ENCODE data around the gene NRCAM. TPM values are rescaled to one million over a fixed set of nuclear protein-coding genes. Genes with fewer than 3 reads are reported as not detected.
A peak's percentile ranks its signal among the peaks of the same experiment; 100 is the strongest.

Gene NRCAM
- total RNA-seq, 2 donors from 2014 or later, result 0.92 to 1.1 TPM

GRCh38 chr7:108326938-108327337, 129.3 kb downstream of the NRCAM start:
- DNase-seq (no peak), ATAC-seq (no peak)
- intact Hi-C loops (cut with DNase I, micrococcal nuclease), result no loop called here

GRCh38 chr7:108324053-108325038, 131.9 kb downstream of the NRCAM start:
- intact Hi-C loops (cut with DNase I, micrococcal nuclease), result no loop called here
- ATAC-seq, result no peak

GRCh38 chr7:108322925-108323832, 133.1 kb downstream of the NRCAM start:
- intact Hi-C loops (cut with DNase I, micrococcal nuclease), result no loop called here
- no peak for ATAC-seq
- no peak for DNase-seq

More at GRCh38 chr7:108324053-108325038, 131.9 kb downstream of the NRCAM start:
- DNase-seq, result no peak

GRCh38 chr7:108322046-108322445, 134.2 kb downstream of the NRCAM start:
- DNase-seq (no peak), ATAC-seq (no peak)
- intact Hi-C loops (cut with DNase I, micrococcal nuclease), result no loop called here

GRCh38 chr7:108321359-108321758, 134.9 kb downstream of the NRCAM start:
- intact Hi-C loops (cut with DNase I, micrococcal nuclease), result no loop called here
- no peak for DNase-seq
- ATAC-seq, result no peak

- intact Hi-C loops (cut with DNase I, micrococcal nuclease), result no loop called here
- no peak for DNase-seq
- ATAC-seq, result no peak
Observed at GRCh38 chr7:108316708-108317107, 139.5 kb downstream of the NRCAM start.

- intact Hi-C loops (cut with DNase I, micrococcal nuclease), result no loop called here
- ATAC-seq (no peak), DNase-seq (no peak)
Observed at GRCh38 chr7:108314551-108314950, 141.7 kb downstream of the NRCAM start.

- DNase-seq (no peak), ATAC-seq (no peak)
- intact Hi-C loops (cut with DNase I, micrococcal nuclease), result no loop called here
Observed at GRCh38 chr7:108314049-108314448, 142.2 kb downstream of the NRCAM start.

GRCh38 chr7:108313086-108313485, 143.2 kb downstream of the NRCAM start:
- DNase-seq (no peak), ATAC-seq (no peak)
- intact Hi-C loops (cut with DNase I, micrococcal nuclease), result no loop called here

GRCh38 chr7:108311446-108312168, 144.6 kb downstream of the NRCAM start:
- intact Hi-C loops (cut with DNase I, micrococcal nuclease), result no loop called here
- DNase-seq (no peak), ATAC-seq (no peak)

GRCh38 chr7:108310351-108310750, 145.9 kb downstream of the NRCAM start:
- DNase-seq, result no peak
- intact Hi-C loops (cut with DNase I, micrococcal nuclease), result no loop called here
- ATAC-seq, result no peak

- DNase-seq, result no peak
- no peak for ATAC-seq
- intact Hi-C loops (cut with DNase I, micrococcal nuclease), result no loop called here
Observed at GRCh38 chr7:108308903-108309302, 147.3 kb downstream of the NRCAM start.

GRCh38 chr7:108308276-108308675, 148.0 kb downstream of the NRCAM start:
- ATAC-seq, result no peak
- no peak for DNase-seq
- intact Hi-C loops (cut with DNase I, micrococcal nuclease), result no loop called here

GRCh38 chr7:108307595-108307994, 148.6 kb downstream of the NRCAM start:
- ATAC-seq, result no peak
- intact Hi-C loops (cut with DNase I, micrococcal nuclease), result no loop called here
- DNase-seq, result no peak

- no peak for DNase-seq
- ATAC-seq, result no peak
- intact Hi-C loops (cut with DNase I, micrococcal nuclease), result no loop called here
Observed at GRCh38 chr7:108307194-108307593, 149.0 kb downstream of the NRCAM start.

GRCh38 chr7:108303332-108303731, 152.9 kb downstream of the NRCAM start:
- DNase-seq (no peak), ATAC-seq (no peak)
- intact Hi-C loops (cut with DNase I, micrococcal nuclease), result no loop called here

- DNase-seq (no peak), ATAC-seq (no peak)
- intact Hi-C loops (cut with DNase I, micrococcal nuclease), result no loop called here
Observed at GRCh38 chr7:108301387-108301786, 154.8 kb downstream of the NRCAM start.

GRCh38 chr7:108299251-108299973, 156.8 kb downstream of the NRCAM start:
- no peak for DNase-seq
- peak; percentile 67 for ATAC-seq
- intact Hi-C loops (cut with DNase I, micrococcal nuclease), result no loop called here
